NCI-H1417 treated with DMSO at 0.1 percent for 48 hours (cell line): ENCODE measurements around the gene ASPDH.

Experiments used
- DNase-seq: peaks from one replicate; lab custom pipeline; 2025; lab: John Stamatoyannopoulos, UW

The ASPDH gene

DNA sequence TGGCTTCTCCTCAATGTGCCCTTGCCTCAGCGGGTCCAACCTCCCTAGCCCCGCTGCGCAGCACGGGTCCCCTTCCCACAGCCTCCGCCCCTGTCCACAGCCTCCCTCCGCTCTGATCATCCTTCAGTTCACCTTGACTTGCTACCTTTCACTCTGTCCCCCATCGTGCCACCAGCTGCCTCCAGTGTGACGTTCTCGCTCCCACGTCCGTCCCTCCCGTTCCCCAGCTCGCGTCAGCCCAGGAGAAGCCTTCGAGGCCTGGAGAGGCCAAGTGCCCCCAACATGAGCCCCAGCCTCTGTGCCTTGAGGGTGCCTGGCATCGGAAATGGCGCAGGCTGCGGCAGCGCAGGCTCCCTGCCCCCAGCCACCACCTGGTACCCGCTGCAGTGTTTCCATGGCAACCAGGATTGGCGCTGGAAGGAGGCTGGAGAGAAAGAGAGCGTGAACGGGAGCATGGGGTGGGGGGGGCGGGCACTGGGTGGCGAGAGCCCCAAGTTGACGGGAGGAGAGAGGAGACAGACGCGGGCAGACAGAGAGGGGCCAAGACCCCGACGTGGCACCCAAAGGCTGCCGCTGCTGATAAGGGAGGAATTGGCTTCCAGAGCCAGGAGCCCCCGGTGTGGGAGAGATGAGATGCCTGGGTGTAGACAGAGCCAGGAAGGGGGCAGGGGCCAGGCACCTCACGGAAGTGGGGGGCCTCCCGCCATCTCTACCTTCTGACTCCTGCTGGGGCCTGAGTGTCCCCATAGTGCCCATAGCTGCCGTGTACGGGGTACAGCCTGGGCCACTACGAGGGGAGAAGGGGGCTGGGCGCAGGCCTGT lies 844 bp upstream of the ASPDH start:
- DNase-seq = peak; percentile 59

- DNase-seq = no peak
Observed at GRCh38 chr19:50512999-50513745, 541 bp downstream of the ASPDH start.

DNA sequence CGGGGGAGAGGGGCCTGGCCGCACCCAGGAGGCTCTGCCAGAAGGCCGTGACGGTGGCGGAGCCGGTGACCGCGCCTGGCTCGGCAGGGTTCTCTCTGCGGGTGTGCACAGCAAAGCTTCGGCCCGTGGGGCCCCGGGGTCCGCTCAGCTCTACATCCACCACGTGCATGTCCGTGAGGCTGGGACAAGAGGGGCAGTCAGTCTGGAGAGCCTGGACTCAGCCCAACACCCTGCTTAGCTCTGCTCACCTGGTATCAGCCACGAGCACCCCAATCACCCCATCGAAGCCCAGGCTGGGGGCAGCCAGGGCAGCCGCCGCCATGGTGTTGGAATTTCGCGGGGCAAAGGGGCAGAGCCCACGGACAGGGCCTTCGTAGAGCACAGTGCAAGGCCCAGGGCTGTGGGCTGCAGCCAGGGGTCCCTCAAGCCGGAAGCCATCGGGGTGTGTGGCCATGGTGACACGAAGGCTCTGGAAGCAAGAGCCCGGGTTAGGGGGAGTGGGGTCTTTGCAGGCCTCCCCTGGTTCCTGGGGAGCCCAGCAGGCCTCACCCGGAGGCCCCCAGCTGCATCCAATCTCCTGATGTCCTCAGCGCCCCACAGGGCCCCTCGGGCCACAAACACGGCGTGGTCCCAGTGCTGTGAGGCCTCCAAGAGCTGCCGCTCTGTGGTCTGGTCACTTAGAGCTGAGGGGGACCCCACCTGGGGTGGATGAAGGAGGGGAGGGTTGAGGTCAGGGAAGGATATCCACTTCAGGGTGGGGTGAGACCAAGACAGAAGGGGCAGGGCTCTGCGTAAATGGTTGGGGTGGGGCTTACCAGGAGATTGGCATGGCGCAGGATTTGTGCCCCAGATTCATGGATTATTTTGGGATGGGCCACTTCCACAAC lies 1.4 kb downstream of the ASPDH start:
- DNase-seq = no peak

- DNase-seq = peak; percentile 88
Observed at GRCh38 chr19:50511069-50511822, 2.5 kb downstream of the ASPDH start, which contains the start of gene JOSD2. JOSD2 (minus strand) TSS chr19:50511191; CDS start chr19:50510431, 760 bp downstream.

DNA sequence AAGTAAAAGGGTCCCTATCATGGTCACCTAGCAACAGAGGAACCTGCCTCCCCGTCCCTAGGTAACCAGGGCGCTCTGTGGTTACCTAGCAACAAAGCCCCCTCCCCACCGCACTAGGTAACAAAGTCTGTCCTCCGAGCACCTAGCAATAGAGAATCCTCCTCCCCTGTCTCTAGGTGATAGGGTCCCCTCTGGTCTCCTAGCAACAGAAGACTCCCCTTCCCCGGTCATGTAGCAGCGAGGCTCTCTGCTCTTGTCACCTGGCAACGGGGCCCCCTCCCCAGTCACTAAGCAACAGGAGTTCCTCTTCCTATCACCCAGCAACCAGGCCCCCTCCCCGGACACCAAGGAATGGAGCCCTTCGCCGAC lies 3.0 kb downstream of the ASPDH start:
- DNase-seq = peak; percentile 94

GRCh38 chr19:50510121-50510670 lies 3.5 kb downstream of the ASPDH start:
- DNase-seq = no peak

GRCh38 chr19:50509366-50509765 lies 4.3 kb downstream of the ASPDH start:
- DNase-seq = no peak

GRCh38 chr19:50508843-50509190 lies 4.9 kb downstream of the ASPDH start:
- DNase-seq = no peak

GRCh38 chr19:50507376-50507775 lies 6.3 kb downstream of the ASPDH start:
- DNase-seq = no peak

DNA sequence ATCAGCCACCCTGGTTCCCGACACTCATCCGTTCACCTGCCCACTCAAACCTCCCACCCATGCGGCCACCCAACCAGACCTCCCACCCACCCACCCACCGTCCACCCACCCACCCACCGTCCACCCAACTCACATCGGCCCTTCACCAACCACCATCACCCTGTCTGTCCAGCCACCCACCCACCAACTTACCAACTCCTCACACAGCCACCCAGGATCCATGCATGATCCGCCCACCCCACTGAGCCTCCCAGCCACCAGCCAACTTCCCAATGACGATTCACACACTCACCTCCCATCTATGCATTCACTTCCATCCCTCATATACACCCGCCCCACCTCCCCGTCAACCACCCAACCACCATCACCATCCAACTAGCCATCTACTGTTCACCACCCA lies 7.0 kb downstream of the ASPDH start:
- no peak for DNase-seq

GRCh38 chr19:50505856-50506611 lies 7.7 kb downstream of the ASPDH start:
- DNase-seq = no peak

DNA sequence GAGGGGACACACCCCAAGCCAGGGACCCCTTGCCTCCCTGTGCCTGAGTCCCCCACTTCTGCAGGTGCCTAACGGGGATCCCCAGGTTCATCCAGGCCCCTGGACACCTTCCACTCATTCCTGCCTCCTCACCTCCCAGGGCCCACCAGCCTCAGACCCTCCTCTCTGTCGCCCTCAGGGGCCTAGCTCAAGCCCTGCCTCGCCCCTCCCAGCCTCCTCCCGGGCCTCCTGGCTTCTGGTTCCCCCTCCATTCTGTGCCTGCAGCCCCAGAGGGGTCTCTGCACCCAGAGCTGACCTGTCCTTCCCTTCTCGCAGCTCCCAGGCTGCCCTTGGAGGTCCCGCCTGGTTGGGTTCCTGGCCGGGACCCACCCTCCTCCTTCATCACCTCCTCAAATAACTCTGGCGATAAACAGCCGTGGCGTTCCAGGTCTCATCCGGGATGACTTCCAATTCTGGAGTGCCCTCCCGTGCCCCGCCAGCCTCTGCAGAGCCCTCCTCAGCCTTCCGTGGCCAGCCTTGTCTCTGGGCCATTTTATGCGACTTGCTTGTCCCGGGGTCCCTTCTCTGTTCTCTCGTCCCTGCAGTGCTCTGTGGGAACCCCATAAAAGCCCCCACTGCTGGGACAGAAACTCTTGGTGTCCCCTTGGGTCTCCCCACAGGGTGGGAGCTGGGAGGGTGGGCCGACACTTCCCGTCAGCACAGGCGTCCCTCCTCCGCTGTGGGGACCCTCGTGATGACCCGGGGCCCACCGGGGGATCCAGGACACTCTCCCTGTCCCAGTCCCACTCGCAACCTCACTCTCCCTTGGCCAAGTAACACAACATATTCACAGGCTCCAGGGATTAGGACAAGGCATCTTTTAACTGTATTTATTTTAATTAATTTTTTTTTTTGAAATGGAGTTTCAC lies 11.9 kb downstream of the ASPDH start:
- no peak for DNase-seq

GRCh38 chr19:50501186-50501567 lies 12.5 kb downstream of the ASPDH start:
- DNase-seq = no peak

- no peak for DNase-seq
Observed at GRCh38 chr19:50500753-50501151, 13.0 kb downstream of the ASPDH start.

DNA sequence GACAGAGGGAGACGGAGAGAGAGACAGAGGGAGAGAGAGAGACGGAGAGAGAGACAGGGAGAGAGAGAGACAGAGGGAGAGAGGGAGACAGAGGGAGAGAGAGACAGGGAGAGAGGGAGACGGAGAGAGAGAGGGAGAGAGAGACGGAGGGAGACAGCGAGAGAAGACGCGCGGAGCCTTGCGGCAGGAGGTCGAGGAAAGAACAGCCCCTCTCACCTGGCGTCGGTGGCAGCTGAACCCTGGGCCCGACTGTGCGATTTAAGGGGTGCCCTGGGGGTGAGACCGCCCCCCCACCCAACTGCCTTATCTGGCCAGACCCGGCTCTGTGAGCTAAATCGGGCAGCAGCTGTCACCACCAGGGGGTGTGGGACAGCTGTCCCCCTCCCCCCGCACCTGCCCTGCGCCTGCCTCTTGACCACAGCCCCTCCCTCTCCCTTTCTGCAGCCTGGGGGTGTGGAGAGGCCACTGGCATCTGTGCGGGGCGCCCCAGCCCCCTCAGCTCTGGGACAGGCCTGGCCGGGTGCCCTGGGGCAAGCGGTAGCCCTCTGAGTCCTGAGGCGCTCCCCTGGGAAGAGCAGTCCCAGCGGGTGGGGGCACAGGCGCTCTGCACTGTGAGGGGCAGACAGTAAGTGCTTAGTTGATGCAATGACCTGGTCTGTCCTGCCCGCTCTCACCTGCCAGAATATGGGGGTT lies 13.5 kb downstream of the ASPDH start:
- no peak for DNase-seq

DNA sequence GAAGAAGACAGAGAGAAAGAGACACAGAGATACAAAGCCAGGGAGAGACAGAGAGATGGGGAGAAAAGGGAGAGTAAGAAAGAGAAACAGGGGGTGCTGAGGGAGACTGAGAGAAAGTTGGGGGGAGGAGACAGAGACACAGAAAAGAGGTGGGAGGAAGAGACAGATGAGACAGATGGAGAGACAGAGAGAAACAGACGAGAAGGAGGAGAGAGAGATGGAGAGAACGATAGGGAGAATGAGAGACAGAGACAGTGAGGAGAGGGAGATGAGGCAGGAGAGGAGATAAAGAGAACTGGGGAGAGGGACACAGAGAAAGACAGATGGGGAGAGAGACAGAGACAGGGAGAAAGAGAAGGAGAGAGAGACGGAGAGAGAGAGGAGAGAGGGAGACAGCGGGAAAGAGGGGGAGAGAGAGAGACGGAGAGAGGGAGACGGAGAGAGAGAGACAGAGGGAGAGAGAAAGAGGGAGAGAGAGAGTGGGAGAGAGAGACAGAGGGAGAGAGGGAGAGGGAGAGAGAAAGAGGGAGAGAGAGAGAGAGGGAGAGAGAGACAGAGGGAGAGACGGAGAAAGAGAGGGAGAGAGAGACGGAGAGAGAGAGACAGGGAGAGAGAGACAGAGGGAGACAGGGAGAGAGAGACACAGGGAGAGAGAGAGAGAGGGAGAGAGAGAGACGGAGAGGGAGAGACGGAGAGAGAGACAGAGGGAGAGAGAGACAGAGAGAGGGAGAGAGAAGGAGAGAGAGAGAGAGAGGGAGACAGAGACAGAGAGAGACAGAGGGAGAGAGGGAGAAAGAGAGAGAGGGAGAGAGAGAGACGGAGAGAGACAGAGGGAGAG lies 15.3 kb downstream of the ASPDH start:
- DNase-seq = no peak

GRCh38 chr19:50497022-50497405 lies 16.7 kb downstream of the ASPDH start:
- no peak for DNase-seq
